ENCODE measurements around the gene MAPKBP1. TPM values are rescaled to one million over a fixed set of nuclear protein-coding genes. Genes with fewer than 3 reads are reported as not detected.

Gene MAPKBP1
- total RNA-seq, 1 donor from 2014 or later: 17.0 TPM

GRCh38 chr15:41836713-41837454, 62.6 kb downstream of the MAPKBP1 start:
- no peak for DNase-seq
- intact Hi-C loops (cut with micrococcal nuclease): no loop called here
- no peak for ATAC-seq

GRCh38 chr15:41838400-41838897, 64.2 kb downstream of the MAPKBP1 start, which contains the start of gene PLA2G4B:
Gene PLA2G4B (plus strand): TSS chr15:41838847. CDS start chr15:41838914, 67 bp downstream.
- no peak for DNase-seq

GRCh38 chr15:41839781-41840491, 65.7 kb downstream of the MAPKBP1 start:
- ATAC-seq: no peak
- intact Hi-C loops (cut with micrococcal nuclease): no loop called here
- no peak for DNase-seq

More at GRCh38 chr15:41838400-41838897, 64.2 kb downstream of the MAPKBP1 start, which contains the start of gene PLA2G4B:
- intact Hi-C loops (cut with micrococcal nuclease): no loop called here
- peak; percentile 57 for ATAC-seq

- intact Hi-C loops (cut with micrococcal nuclease): no loop called here
- ATAC-seq: no peak
- no peak for DNase-seq
Observed at GRCh38 chr15:41840673-41841072, 66.4 kb downstream of the MAPKBP1 start.

GRCh38 chr15:41841131-41841530, 66.8 kb downstream of the MAPKBP1 start:
- intact Hi-C loops (cut with micrococcal nuclease): no loop called here
- ATAC-seq (no peak), DNase-seq (no peak)

GRCh38 chr15:41842229-41842628, 67.9 kb downstream of the MAPKBP1 start:
- DNase-seq (no peak), ATAC-seq (no peak)
- intact Hi-C loops (cut with micrococcal nuclease): no loop called here

GRCh38 chr15:41843571-41843970, 69.3 kb downstream of the MAPKBP1 start:
- intact Hi-C loops (cut with micrococcal nuclease): no loop called here
- DNase-seq (no peak), ATAC-seq (no peak)

- no peak for DNase-seq
- intact Hi-C loops (cut with micrococcal nuclease): no loop called here
- no peak for ATAC-seq
Observed at GRCh38 chr15:41844814-41845213, 70.5 kb downstream of the MAPKBP1 start.

- no peak for ATAC-seq
- DNase-seq: no peak
- intact Hi-C loops (cut with micrococcal nuclease): no loop called here
Observed at GRCh38 chr15:41847206-41847605, 72.9 kb downstream of the MAPKBP1 start.

- ATAC-seq (no peak), DNase-seq (no peak)
- intact Hi-C loops (cut with micrococcal nuclease): no loop called here
Observed at GRCh38 chr15:41847981-41848380, 73.7 kb downstream of the MAPKBP1 start.

GRCh38 chr15:41848631-41849030, 74.3 kb downstream of the MAPKBP1 start:
- ATAC-seq (no peak), DNase-seq (no peak)
- intact Hi-C loops (cut with micrococcal nuclease): no loop called here

- intact Hi-C loops (cut with micrococcal nuclease): no loop called here
- no peak for DNase-seq
Observed at GRCh38 chr15:41849204-41849603, 74.9 kb downstream of the MAPKBP1 start.

GRCh38 chr15:41849861-41850260, 75.6 kb downstream of the MAPKBP1 start:
- no peak for DNase-seq
- intact Hi-C loops (cut with micrococcal nuclease): no loop called here

More at GRCh38 chr15:41849204-41849603, 74.9 kb downstream of the MAPKBP1 start:
- no peak for ATAC-seq

GRCh38 chr15:41850482-41851166, 76.3 kb downstream of the MAPKBP1 start:
- intact Hi-C loops (cut with micrococcal nuclease): no loop called here
- no peak for DNase-seq
- no peak for ATAC-seq

More at GRCh38 chr15:41849861-41850260, 75.6 kb downstream of the MAPKBP1 start:
- ATAC-seq: peak; percentile 16

- DNase-seq (no peak), ATAC-seq (no peak)
- intact Hi-C loops (cut with micrococcal nuclease): no loop called here
Observed at GRCh38 chr15:41851167-41851523, 76.9 kb downstream of the MAPKBP1 start.

- intact Hi-C loops (cut with micrococcal nuclease): no loop called here
- ATAC-seq: no peak
- no peak for DNase-seq
Observed at GRCh38 chr15:41851755-41852370, 77.6 kb downstream of the MAPKBP1 start.

GRCh38 chr15:41852736-41853590, 78.7 kb downstream of the MAPKBP1 start:
- no peak for DNase-seq
- intact Hi-C loops (cut with micrococcal nuclease): no loop called here
- no peak for ATAC-seq

- DNase-seq (no peak), ATAC-seq (no peak)
- intact Hi-C loops (cut with micrococcal nuclease): no loop called here
Observed at GRCh38 chr15:41853831-41854230, 79.5 kb downstream of the MAPKBP1 start.
